NCI-H187 treated with DMSO at 0.1 percent for 48 hours (cell line): ENCODE measurements around the gene TAF1D.

Source experiments
- DNase-seq: peaks from one replicate; lab custom pipeline; 2025; lab: John Stamatoyannopoulos, UW

The TAF1D gene

GRCh38 chr11:93720522-93720921 lies 20.8 kb downstream of the TAF1D start:
- no peak for DNase-seq

DNA sequence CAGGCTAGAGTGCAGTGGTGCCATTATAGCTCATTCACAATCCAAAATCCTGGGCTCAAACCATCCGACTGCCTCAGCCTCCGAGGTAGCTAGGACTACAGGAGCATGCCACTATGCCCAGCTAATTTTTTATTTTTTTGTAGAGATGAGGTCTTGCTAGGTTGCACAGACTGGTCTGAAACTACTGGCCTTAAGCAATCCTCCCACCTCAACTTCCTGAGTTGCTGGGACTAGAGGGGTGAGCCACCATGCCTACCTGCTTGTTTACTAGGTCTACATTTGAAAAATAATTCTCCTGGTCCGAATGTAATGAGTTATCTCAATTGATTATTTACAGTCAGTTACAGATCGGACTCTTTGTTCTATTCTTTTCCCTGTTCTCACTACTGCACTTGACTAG lies 22.0 kb downstream of the TAF1D start:
- DNase-seq, result no peak

DNA sequence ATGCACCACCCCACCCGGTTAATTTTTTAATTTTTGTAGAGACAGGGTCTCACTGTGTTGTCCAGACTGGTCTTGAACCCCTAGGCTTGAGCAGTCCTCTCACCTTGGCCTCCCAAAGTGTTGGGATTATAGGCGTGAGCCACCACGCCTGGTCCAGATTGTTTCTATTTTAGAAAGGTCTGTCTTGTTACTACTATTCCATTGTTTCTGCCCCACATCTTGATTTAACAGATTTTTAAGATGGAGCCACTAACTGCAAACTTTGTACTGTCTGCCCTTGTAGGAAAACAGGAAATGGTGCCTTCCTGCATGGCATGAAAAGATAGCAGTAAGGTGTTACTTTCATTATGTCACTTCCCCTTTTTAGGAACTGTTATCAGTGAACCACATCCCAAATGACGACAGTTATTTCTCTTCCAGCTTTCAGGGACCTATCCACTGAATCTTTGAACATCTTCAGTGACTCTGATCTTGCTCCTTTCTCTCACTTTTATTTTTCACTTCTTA lies 23.2 kb downstream of the TAF1D start:
- DNase-seq, result no peak

GRCh38 chr11:93717501-93717900 lies 23.8 kb downstream of the TAF1D start:
- DNase-seq, result no peak

DNA sequence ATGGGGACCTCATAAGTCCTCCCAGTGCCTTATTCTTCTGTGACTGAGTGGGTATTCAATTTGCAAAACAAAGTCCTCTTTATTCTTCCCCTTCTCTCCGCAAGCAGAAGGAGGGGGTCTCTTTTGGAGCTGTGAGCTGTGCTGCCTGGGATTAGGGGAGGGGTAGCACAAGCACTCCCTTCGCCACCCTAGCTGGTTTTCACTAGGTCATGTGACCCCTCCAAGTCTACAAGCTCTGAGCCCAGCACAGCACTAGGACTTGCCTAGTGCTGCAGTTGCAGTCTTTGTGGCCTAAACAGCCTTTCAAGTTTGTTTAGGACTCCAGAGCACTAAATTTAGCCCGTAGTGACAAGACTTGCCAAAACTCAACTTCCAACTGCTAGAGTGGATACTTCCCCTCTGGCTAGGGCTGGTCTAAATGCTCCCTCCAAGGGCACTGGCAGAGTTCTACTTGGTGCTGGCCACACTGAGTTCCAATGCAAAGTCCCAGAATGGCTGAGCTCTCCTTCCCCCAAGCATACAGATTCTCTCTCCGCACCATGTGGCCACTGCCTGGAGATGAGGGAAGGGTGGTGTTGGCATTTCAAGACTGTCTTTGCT lies 25.4 kb downstream of the TAF1D start:
- no peak for DNase-seq

DNA sequence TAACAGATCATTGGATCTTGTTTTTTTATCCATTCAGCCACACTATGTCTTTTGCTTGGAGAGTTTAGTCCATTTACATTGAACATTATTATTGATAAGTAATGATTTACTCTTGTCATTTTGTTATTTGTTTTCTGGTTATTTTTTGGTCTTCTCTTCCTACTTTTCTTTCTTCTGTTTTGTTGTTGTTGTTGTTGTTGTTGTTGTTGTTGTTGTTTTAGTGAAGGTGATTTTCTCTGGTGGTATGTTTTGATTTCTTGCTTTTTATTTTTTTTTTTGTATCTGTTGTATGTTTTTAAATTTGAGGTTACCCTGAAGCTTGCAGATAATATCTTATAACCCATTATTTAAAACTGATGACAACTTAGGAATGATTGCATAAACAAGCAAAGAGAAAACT lies 28.6 kb downstream of the TAF1D start:
- no peak for DNase-seq

- no peak for DNase-seq
Observed at GRCh38 chr11:93710239-93710638, 31.1 kb downstream of the TAF1D start.

DNA sequence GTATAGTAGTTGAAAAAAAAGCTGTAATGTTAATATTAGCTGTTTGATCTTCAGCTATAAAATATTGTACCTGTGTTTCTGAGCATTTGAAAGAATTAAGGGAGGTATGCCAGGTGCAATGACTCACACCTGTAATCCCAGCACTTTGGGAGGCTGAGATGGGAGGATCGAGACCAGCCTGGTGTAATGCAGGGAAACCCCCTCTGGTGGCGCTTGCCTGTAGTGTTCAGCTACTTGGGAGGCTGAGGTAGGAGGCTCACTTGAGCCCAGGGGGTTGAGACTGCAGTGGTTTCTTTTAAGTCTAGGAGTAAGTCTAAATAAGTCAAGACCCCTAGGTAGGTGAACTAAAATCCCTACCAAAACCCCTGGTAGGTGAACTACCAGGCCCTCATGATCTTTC lies 37.1 kb downstream of the TAF1D start:
- DNase-seq, result no peak

- no peak for DNase-seq
Observed at GRCh38 chr11:93700830-93701229, 40.5 kb downstream of the TAF1D start.

DNA sequence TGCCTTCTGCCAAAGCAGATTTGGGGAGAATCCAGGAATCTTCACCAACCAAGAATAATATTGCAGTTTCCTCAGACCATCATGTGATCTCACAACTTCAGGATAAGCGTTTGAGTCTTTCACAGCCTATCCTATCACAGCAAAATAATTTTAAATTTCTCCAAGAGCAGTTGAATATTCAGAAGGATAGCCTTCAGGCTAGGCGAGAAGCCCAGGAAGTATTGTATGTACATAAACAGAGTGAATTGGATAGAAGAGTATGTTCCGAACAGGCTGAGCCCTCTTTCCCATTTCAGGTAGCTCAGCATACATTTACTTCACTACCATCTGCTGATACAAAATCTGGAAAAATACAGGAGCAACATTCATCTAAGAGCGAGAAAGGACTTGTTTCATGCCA lies 43.7 kb downstream of the TAF1D start:
- no peak for DNase-seq

DNA sequence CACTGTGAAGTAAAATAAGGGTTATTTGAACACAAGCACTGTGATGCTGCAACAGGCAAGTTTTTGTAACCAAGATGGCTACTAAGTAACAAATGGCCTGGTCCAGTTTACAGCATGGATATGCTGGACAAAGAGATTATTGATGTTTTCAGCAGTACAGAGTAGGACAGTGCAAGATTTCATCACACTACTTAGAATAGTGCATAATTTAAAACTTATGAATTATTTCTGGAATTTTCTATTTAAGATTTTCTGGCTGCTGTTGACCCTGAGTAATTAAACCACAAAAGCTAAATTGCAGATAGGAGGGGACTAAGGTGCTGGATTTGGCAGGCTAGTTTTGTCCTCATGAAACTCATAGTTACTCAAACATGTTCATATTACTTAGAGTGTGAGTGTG lies 46.7 kb downstream of the TAF1D start:
- DNase-seq, result no peak

DNA sequence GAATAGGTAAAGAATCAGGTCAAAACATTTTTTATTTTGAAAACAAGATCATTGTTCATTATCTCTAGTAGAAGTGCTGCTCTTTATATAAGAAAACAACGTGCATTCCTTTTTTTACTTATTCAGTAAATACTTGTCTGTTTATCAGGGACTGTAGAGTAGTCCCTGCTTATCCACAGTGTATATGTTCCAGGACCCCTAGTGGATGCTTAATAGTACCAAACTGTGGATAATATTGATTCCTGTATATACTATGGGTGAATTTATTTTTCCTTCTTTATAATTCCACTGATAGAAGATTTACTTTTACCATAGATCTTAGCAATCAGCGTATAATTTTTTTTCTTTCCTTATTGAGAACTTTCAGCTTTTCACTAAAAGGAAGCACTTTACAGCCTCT lies 47.2 kb downstream of the TAF1D start:
- DNase-seq, result no peak

- no peak for DNase-seq
Observed at GRCh38 chr11:93689240-93689639, 52.1 kb downstream of the TAF1D start.

GRCh38 chr11:93686812-93687211 lies 54.5 kb downstream of the TAF1D start:
- no peak for DNase-seq

DNA sequence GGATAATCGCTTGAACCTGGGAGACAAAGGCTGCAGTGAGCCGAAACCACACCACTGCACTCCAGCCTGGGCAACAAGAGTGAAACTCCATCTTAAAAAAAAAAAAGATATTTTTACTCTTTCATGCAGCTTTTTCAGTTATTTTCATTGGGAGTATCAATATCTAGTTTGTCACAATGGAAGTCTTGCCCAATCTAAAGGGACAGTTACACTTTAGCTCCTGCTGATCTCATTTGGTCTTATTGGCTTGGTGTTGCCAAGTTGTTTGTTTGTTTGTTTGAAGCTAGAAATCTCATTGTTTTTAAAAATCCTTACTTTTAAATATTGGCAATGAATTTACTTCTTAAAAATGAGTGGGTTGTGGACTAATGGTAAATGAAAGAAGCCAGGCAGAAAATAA lies 55.1 kb downstream of the TAF1D start:
- DNase-seq, result no peak
